Ramos (cell line): ENCODE results near the gene WIF1.

Experiments
- in situ Hi-C: fragments of 300-500 bp; cut with MboI; formaldehyde crosslinking; loops from one replicate; pipeline ENCODE4 v1.14.3; 2022; ENCODE audit warnings: low sequenced_read_pairs; ENCODE audit not compliant: unreplicated experiment

Gene WIF1

DNA sequence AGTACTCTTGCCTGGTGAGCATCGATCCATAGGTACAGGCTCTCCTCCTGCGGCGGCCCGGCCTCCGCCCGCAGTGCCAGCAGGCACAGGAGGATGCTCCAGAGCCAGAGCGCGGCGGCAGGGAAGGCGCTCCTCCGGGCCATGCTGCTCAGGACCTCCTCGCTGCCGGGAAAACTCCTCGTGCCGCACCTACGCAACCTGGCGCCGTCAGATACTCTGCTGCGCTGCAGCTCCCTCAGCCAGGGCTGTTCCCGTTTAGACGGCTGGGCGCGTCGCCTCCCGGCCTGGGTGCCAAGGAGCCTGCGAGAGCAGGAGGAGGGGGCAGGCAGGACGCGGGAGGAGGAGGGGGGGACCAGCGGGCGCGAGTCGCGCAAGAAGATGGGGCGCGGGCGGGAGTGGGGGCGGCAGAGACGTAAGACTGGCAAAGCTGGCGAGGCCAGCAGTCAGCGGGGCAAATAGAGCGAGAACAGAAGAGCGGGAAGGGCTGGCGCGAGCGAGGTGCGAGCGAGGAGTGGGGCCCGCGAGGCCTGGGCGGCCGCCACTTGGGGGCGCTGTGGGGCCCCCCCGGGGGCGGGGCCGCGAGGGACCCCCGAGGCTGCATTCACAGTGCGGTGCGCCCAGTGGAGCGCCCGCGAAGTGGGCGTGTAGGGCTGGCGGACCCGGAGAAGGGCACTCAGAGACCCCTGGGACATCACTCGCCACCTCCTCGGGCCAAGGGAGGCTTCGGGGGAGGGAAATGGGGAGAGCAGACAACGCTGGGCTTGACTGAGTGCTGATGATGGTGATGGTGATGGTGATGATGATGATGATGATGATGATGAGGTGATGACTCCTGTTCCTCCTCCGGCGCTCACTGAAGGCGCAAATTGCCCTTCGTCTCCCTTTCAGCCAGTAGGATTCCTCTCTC, at the start of gene WIF1:
Gene WIF1 (minus strand): TSS at position 257 of the 907 bp plus-strand sequence. CDS start 114 bp downstream, at position 143.
- in situ Hi-C loops = no loop called here

DNA sequence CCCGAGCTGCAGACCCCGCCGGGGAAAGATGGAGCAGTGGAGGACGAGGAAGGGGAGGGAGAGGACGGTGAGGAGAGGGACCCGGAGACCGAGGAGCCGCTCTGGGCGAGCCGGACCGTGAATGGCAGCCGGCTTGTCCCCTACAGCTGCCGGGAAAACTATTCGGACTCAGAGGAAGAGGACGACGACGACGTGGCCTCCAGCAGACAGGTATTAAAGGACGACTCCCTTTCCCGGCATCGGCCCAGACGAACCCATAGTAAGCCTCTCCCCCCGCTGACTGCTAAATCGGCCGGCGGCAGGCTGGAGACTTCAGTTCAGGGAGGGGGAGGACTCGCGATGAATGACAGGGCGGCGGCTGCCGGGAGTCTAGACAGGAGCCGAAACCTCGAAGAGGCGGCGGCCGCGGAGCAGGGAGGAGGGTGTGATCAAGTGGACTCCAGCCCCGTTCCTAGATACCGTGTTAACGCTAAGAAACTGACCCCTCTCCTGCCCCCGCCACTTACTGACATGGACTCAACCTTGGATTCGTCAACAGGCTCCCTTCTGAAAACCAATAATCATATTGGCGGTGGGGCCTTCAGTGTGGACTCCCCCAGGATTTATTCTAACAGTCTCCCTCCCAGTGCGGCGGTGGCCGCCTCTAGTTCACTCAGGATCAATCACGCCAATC, 49.2 kb upstream of the WIF1 start:
- in situ Hi-C loops = loop anchor here (10.0 kb wide), 1 partner anchor 54 kb away; no protein-coding TSS in a partner anchor

DNA sequence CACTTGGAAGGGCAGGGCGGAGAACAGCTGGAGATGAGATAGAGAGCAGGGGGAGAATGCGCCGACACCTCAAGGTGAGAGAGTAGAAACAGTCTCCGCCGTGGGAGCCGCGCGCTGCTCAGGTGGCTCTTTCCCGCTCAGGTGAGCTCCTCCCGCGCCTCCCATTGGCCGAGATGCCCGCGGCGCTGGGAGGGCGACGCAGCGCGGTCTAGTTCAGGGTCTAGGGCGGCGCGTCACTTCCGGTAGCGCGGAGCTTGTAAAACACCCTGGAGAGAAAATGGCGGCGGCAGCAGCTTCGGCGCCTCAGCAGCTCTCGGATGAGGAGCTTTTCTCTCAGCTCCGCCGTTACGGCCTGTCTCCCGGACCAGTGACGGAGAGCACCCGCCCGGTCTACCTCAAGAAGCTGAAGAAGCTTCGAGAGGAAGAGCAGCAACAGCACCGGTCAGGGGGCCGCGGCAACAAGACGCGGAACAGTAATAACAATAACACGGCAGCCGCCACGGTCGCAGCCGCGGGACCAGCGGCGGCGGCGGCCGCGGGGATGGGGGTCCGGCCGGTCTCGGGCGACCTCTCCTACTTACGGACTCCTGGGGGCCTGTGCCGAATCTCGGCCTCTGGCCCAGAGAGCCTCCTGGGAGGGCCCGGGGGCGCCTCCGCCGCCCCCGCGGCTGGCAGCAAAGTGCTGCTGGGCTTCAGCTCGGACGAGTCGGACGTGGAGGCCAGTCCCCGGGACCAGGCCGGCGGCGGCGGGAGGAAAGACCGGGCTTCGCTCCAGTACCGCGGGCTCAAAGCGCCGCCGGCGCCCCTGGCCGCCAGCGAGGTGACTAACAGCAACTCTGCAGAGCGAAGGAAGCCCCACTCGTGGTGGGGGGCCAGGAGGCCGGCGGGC, 48.5 kb upstream of the WIF1 start, which contains the start of gene LEMD3:
Gene LEMD3 (plus strand): TSS at position 264 of the 889 bp plus-strand sequence. CDS start 14 bp downstream, at position 278.
- in situ Hi-C loops = loop anchor here (10.0 kb wide), 1 partner anchor 55 kb away; no protein-coding TSS in a partner anchor

- in situ Hi-C loops = no loop called here
Measured at GRCh38 chr12:65168681-65169319, 47.7 kb upstream of the WIF1 start.

DNA sequence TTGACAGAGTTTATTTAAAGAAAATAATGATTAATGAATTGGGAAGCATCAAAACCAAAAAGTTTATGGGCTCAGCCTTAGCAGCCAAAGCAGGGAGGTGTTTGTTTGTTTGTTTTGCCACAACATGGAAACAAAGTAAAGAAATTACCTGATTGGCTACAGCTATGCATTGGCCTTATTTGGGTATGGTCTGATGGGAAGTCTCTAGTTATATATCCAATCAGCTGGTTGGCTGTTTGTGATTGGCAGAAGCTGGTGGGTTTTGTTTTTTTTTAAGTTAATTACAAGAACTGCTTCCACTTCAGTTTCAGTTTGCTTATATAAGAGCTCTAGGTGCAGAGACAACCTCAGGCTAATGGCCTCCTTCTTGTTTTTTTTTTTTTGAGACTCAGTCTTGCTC, 43.7 kb upstream of the WIF1 start:
- in situ Hi-C loops = no loop called here

DNA sequence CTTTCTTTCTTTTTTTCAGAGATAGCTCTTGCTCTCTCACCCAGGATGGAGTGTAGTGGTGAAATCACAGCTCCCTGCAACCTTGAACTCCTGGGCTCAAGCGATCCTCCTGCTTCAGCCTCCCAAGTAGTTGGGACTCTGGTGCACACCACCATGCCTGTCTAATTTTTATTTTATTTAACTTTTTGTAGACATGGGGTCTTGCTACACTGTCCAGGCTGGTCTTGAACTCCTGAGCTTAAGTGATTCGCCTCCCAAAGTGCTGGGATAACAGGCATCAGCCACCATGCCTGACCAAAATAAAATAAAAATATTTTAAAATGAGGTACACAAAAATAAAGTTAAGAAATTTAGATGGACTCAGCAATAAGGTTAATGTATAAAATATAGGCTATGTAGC, 43.1 kb upstream of the WIF1 start:
- in situ Hi-C loops = no loop called here

GRCh38 chr12:65162609-65163008, 41.5 kb upstream of the WIF1 start:
- in situ Hi-C loops = no loop called here

DNA sequence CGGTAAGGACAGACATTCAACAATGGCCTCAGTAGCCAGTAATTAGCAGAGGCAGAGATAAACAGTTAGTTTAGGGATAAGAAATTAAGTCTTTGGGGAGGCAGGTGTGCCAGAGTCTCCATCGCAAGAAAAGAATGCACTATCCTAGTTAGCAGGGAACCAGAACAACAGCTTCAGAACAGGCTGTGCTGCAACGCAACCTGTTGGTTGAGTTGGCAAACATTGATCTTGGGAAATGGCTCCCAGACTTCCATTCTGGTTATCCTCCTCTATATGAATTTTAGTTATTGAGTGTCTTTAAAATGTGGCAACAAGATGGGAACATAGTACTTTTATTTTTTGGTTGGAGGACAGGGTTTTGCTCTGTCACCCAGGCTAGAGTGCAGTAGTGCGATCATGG, 36.0 kb upstream of the WIF1 start:
- in situ Hi-C loops = no loop called here

GRCh38 chr12:65156366-65156841, 35.3 kb upstream of the WIF1 start:
- in situ Hi-C loops = no loop called here

GRCh38 chr12:65155784-65156183, 34.7 kb upstream of the WIF1 start:
- in situ Hi-C loops = no loop called here

- in situ Hi-C loops = no loop called here
Measured at GRCh38 chr12:65152596-65152995, 31.5 kb upstream of the WIF1 start.

DNA sequence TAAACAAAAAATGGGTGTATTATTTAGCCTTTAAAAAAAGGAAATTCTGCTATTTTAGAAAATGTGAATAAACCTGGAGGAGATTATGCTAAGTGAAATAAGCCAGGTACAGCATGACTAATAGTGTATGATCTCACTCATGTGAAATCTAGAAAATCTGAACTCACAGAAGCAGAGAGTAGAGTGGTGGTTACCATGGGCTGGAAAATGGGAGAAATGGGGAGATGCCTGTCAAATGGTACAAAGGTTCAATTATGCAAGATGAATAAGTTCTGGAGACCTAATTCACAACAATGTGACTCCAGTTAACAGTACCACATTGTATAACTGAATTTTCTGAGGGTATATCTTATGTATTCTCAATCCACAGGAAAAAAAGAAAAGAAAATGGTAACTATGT, 30.9 kb upstream of the WIF1 start:
- in situ Hi-C loops = no loop called here

- in situ Hi-C loops = no loop called here
Measured at GRCh38 chr12:65147312-65147905, 26.3 kb upstream of the WIF1 start.

- in situ Hi-C loops = no loop called here
Measured at GRCh38 chr12:65140738-65141137, 19.6 kb upstream of the WIF1 start.

DNA sequence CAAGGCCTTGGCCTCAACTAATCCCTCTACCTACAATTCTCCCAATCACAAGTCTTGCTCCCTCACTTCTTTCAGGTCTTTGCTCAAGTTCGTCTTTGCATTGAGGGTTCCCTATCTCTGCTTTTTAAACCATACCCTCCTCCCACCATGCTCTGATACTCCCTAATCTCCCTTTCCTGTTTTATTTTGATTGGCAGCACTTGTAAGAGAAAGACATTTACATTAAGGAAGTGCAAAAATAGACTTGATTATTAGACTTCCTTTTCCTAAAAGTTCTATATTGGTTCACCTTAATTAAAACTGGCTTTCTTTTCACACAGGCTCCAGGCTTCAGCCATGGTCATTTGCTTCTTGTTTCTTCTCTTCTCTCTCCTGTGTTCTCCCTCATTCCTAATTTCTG, 18.3 kb upstream of the WIF1 start:
- in situ Hi-C loops = no loop called here

DNA sequence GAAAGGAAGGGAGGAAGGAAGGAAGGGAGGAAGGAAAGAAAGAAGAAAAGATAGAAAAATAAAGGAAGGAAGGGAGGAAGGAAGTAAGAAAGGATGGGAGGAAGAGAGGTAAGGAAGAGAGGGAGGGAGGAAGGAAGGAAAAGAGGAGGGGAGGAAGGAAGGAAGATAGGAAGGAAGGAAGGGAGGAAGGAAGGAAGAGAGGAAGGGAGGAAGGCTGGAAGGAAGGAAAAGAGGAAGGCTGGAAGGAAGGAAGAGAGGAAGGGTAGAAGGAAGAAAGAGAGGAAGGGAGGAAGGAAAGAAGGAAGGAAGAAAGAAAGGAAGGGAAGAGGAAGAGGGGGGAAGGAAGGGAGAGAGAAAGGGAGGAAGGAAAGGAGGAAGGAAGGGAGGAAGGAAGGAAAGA, 12.8 kb upstream of the WIF1 start:
- in situ Hi-C loops = no loop called here

- in situ Hi-C loops = no loop called here
Measured at GRCh38 chr12:65126482-65126881, 5.4 kb upstream of the WIF1 start.

GRCh38 chr12:65125975-65126374, 4.9 kb upstream of the WIF1 start:
- in situ Hi-C loops = no loop called here

GRCh38 chr12:65125247-65125646, 4.1 kb upstream of the WIF1 start:
- in situ Hi-C loops = no loop called here
